HG03097 (cell line): ENCODE results near the gene ADGRV1.

Experiments used
- ATAC-seq: cut with Tn5 transposase; IDR thresholded peaks from one replicate; pipeline ENCODE4 v1.9.1; 2021; ENCODE audit not compliant: unreplicated experiment, low FRiP score

The ADGRV1 gene

GRCh38 chr5:91211997-91212713 is 653.6 kb downstream of the ADGRV1 start:
- ATAC-seq: no peak

- no peak for ATAC-seq
Observed at GRCh38 chr5:91212714-91213092, 654.1 kb downstream of the ADGRV1 start.
